IMR-90 (cell line): ENCODE results near the gene FADS6. TPM values are rescaled to one million over a fixed set of nuclear protein-coding genes. Genes with fewer than 3 reads are reported as not detected.

Source experiments
- ATAC-seq: fragments of 200-7000 bp; cut with Tn5 transposase; 2 replicates; pipeline ENCODE4 v1.9.1; 2020; ENCODE audit warnings: low read depth, mild to moderate bottlenecking, moderate library complexity
- BruUV-seq: library from RNA; stranded (reverse); fragments of 400-500 nt; replicated peaks from 2 replicates; lab custom pipeline; 2021; lab: Mats Ljungman, UMichigan
- CTCF ChIA-PET: fragments of 300-600 bp; formaldehyde crosslinking; extraction: SDS; loops from one replicate; lab custom pipeline; 2021; ENCODE audit warnings: antibody characterized with exemption; lab: Yijun Ruan, JAX
- POLR2A ChIA-PET: fragments of 300-600 bp; sonication (Branson Sonifier 250); formaldehyde crosslinking; loops from one replicate; lab custom pipeline; 2022; ENCODE audit warnings: antibody characterized with exemption; ENCODE audit not compliant: unreplicated experiment; lab: Charles Lee
- DNase-seq: peaks from one replicate; pipeline ENCODE4 v3.0.0; 2013
- H2AFZ ChIP-seq: replicated peaks from 2 replicates; pipeline ENCODE3; 2013; ENCODE audit warnings: low read length, mild to moderate bottlenecking; ENCODE audit not compliant: poor library complexity
- H2AK5ac ChIP-seq: 2 replicates; pipeline ENCODE4 v1.6.1; 2013; ENCODE audit warnings: low read depth, low read length, inconsistent platforms
- H2AK9ac ChIP-seq: replicated peaks from 2 replicates; pipeline ENCODE3; 2013; ENCODE audit warnings: mild to moderate bottlenecking, low read depth, low read length, moderate library complexity; ENCODE audit not compliant: poor library complexity
- H2BK120ac ChIP-seq: 2 replicates; pipeline ENCODE4 v1.6.1; 2013; ENCODE audit warnings: low read depth, low read length, inconsistent platforms
- H2BK15ac ChIP-seq: 3 replicates; pipeline ENCODE4 v1.6.1; 2013; ENCODE audit warnings: low read depth, low read length, inconsistent platforms
- H2BK20ac ChIP-seq: 2 replicates; pipeline ENCODE4 v1.6.1; 2013; ENCODE audit warnings: low read depth, mild to moderate bottlenecking, inconsistent platforms, low read length, moderate library complexity
- H2BK5ac ChIP-seq: 2 replicates; pipeline ENCODE4 v1.6.1; 2013; ENCODE audit warnings: mild to moderate bottlenecking, low read depth, low read length, inconsistent platforms; ENCODE audit not compliant: poor library complexity, severe bottlenecking
- H3K14ac ChIP-seq: replicated peaks from 2 replicates; pipeline ENCODE4 v1.6.1; 2013; ENCODE audit warnings: low read depth, low read length, inconsistent platforms
- H3K18ac ChIP-seq: 2 replicates; pipeline ENCODE4 v1.6.1; 2013; ENCODE audit warnings: low read depth, low read length, control low read depth
- H3K23ac ChIP-seq: 2 replicates; pipeline ENCODE4 v1.6.1; 2013; ENCODE audit warnings: low read depth, low read length, inconsistent platforms
- H3K27ac ChIP-seq: 2 replicates; pipeline ENCODE4 v1.5.1; 2013; ENCODE audit warnings: mild to moderate bottlenecking, control low read depth, low read length; ENCODE audit not compliant: insufficient read depth
- H3K27me3 ChIP-seq: 2 replicates; pipeline ENCODE4 v1.6.1; 2013; ENCODE audit warnings: low read length; ENCODE audit not compliant: control insufficient read depth, insufficient read depth
- H3K36me3 ChIP-seq: 2 replicates; pipeline ENCODE4 v1.6.1; 2013; ENCODE audit warnings: low read length, mixed read lengths; ENCODE audit not compliant: control insufficient read depth, insufficient read depth
- H3K4ac ChIP-seq: 2 replicates; pipeline ENCODE4 v1.6.1; 2013; ENCODE audit warnings: low read depth, low read length, inconsistent platforms
- H3K4me1 ChIP-seq: 2 replicates; pipeline ENCODE4 v1.6.1; 2013; ENCODE audit warnings: low read length, mixed read lengths; ENCODE audit not compliant: control insufficient read depth, insufficient read depth
- H3K4me2 ChIP-seq: 2 replicates; pipeline ENCODE4 v1.6.1; 2013; ENCODE audit warnings: low read depth, mild to moderate bottlenecking, control low read depth, low read length, moderate library complexity
- H3K4me3 ChIP-seq: 2 replicates; pipeline ENCODE4 v1.5.1; 2013; ENCODE audit warnings: low read depth, mild to moderate bottlenecking, control low read depth, low read length, moderate library complexity; ENCODE audit not compliant: insufficient read depth
- H3K56ac ChIP-seq: 2 replicates; pipeline ENCODE4 v1.6.1; 2013; ENCODE audit warnings: low read length, inconsistent platforms; ENCODE audit not compliant: insufficient read depth; ENCODE audit errors: extremely low read depth
- H3K79me1 ChIP-seq, 2 experiments: 2 replicates each; pipeline ENCODE4 v1.6.1; 2013; ENCODE audit warnings: low read length in 2 of 2, inconsistent platforms in 1 of 2, low read depth in 1 of 2
- H3K9ac ChIP-seq: 2 replicates; pipeline ENCODE4 v1.6.1; 2013; ENCODE audit warnings: low read depth, low read length, control low read depth
- H3K9me1 ChIP-seq: 2 replicates; pipeline ENCODE4 v1.6.1; 2013; ENCODE audit warnings: low read length, inconsistent platforms; ENCODE audit not compliant: insufficient read depth
- H3K9me3 ChIP-seq: 2 replicates; pipeline ENCODE4 v1.6.1; 2013; ENCODE audit warnings: low read length; ENCODE audit not compliant: control insufficient read depth, insufficient read depth
- H4K20me1 ChIP-seq: 2 replicates; pipeline ENCODE4 v1.6.1; 2013; ENCODE audit warnings: low read length, inconsistent platforms; ENCODE audit not compliant: insufficient read depth
- H4K5ac ChIP-seq: 2 replicates; pipeline ENCODE4 v1.6.1; 2013; ENCODE audit warnings: mild to moderate bottlenecking, low read depth, low read length, control low read depth
- H4K8ac ChIP-seq, 2 experiments: 2 replicates each; pipeline ENCODE4 v1.6.1; 2013; ENCODE audit warnings: low read depth in 2 of 2, low read length in 2 of 2, control low read depth in 1 of 2, inconsistent platforms in 1 of 2
- H4K91ac ChIP-seq: 2 replicates; pipeline ENCODE4 v1.6.1; 2013; ENCODE audit warnings: low read depth, low read length, inconsistent platforms; ENCODE audit not compliant: insufficient read depth
- BHLHE40 ChIP-seq: fragments of 150-350 bp; IDR thresholded peaks from 2 replicates; pipeline ENCODE4 v1.6.1; 2016; ENCODE audit warnings: mild to moderate bottlenecking, low read depth, low read length
- CEBPB ChIP-seq: IDR thresholded peaks from 2 replicates; pipeline ENCODE4 v1.6.1; 2012; ENCODE audit warnings: low read depth, low read length, improper control_type of control experiment
- CHD1 ChIP-seq: IDR thresholded peaks from 2 replicates; pipeline ENCODE4 v1.6.1; 2012; ENCODE audit warnings: low read depth, low read length, improper control_type of control experiment
- CTCF ChIP-seq: conservative IDR thresholded peaks from 2 replicates; pipeline ENCODE4 v1.5.1; 2012; ENCODE audit warnings: mild to moderate bottlenecking, low read depth, low read length, improper control_type of control experiment
- ELK1 ChIP-seq: fragments of 150-350 bp; IDR thresholded peaks from 2 replicates; pipeline ENCODE4 v1.6.1; 2016; ENCODE audit warnings: low read depth, mild to moderate bottlenecking, low read length, moderate library complexity, borderline replicate concordance
- FOS ChIP-seq: fragments of 150-350 bp; IDR thresholded peaks from 2 replicates; pipeline ENCODE4 v1.6.1; 2016; ENCODE audit warnings: low read depth, low read length
- MAFK ChIP-seq: IDR thresholded peaks from 2 replicates; pipeline ENCODE4 v1.6.1; 2012; ENCODE audit warnings: low read depth, low read length, improper control_type of control experiment
- MAZ ChIP-seq: IDR thresholded peaks from 2 replicates; pipeline ENCODE4 v1.6.1; 2012; ENCODE audit warnings: low read depth, mild to moderate bottlenecking, low read length, improper control_type of control experiment, moderate library complexity, borderline replicate concordance
- MXI1 ChIP-seq: IDR thresholded peaks from 2 replicates; pipeline ENCODE4 v1.6.1; 2012; ENCODE audit warnings: low read depth, mild to moderate bottlenecking, low read length, moderate library complexity, borderline replicate concordance
- NFE2L2 ChIP-seq: fragments of 150-350 bp; IDR thresholded peaks from 2 replicates; pipeline ENCODE4 v1.6.1; 2016; ENCODE audit warnings: low read depth, mild to moderate bottlenecking, low read length
- POLR2A ChIP-seq: IDR thresholded peaks from 2 replicates; pipeline ENCODE4 v1.6.1; 2012; ENCODE audit warnings: mild to moderate bottlenecking, low read depth, low read length
- RAD21 ChIP-seq: IDR thresholded peaks from 2 replicates; pipeline ENCODE4 v1.6.1; 2012; ENCODE audit warnings: low read length, improper control_type of control experiment
- RCOR1 ChIP-seq: IDR thresholded peaks from 2 replicates; pipeline ENCODE4 v1.6.1; 2012; ENCODE audit warnings: mild to moderate bottlenecking, low read length, improper control_type of control experiment; ENCODE audit not compliant: insufficient replicate concordance
- SMC3 ChIP-seq: fragments of 150-350 bp; IDR thresholded peaks from 2 replicates; pipeline ENCODE4 v1.6.1; 2016; ENCODE audit warnings: low read depth, mild to moderate bottlenecking, antibody characterized with exemption, low read length, moderate library complexity
- USF2 ChIP-seq: fragments of 150-350 bp; IDR thresholded peaks from 2 replicates; pipeline ENCODE4 v1.6.1; 2017; ENCODE audit warnings: mild to moderate bottlenecking, antibody characterized with exemption, low read length, low read depth
- WGBS, 2 experiments: methylation state at CpG; one replicate each; pipeline versions ENCODE4 v1.1.5 to v1.1.7; 2013; ENCODE audit warnings: missing lambda C conversion rate in 2 of 2; ENCODE audit not compliant: insufficient read length in 1 of 2; ENCODE audit errors: extremely low coverage in 2 of 2; 5-methylcytosine and 5-hydroxymethylcytosine counted together
- dilution Hi-C: fragments of 300-500 bp; cut with HindIII; formaldehyde crosslinking; loops from one replicate; pipeline ENCODE4 v1.14.3; 2018; ENCODE audit warnings: low sequenced_read_pairs; ENCODE audit not compliant: unreplicated experiment
- in situ Hi-C: fragments of 300-500 bp; cut with MboI; formaldehyde crosslinking; loops from 3 replicates; pipeline ENCODE4 v1.14.3; 2019; ENCODE audit warnings: low sequenced_read_pairs, inconsistent platforms, mixed read lengths
- intact Hi-C: fragments of 100-400 bp; cut with micrococcal nuclease; formaldehyde crosslinking; loops from 2 replicates; pipeline ENCODE4 v1.10.0; 2022
- polyA plus RNA-seq, 3 experiments: library from polyadenylated mRNA; depleted of rRNA; stranded (reverse); fragments of >200 nt; gene quantifications; 2 replicates each; pipeline ENCODE4 v1.2.3, GENCODE V29; 2012; ENCODE audit warnings: low replicate concordance in 1 of 3
- total RNA-seq: library from RNA; depleted of rRNA; stranded (reverse); fragments of >200 nt; gene quantifications from 2 replicates; pipeline ENCODE4 v1.2.3, GENCODE V29; 2012

FADS6 gene
- total and polyA plus RNA-seq, 2 of the 4 experiments (the other 2 are of a cell fraction), result not detected

- TF ChIP-seq POLR2A, result no peak
- no peak for TF ChIP-seq MXI1
- TF ChIP-seq FOS, result no peak
- TF ChIP-seq ELK1, result no peak
- TF ChIP-seq MAFK, result no peak
- no peak for TF ChIP-seq CEBPB
- TF ChIP-seq USF2, result no peak
- no peak for TF ChIP-seq CHD1
- TF ChIP-seq RCOR1, result no peak
- TF ChIP-seq MAZ, result no peak
- no peak for TF ChIP-seq NFE2L2
- TF ChIP-seq CTCF, result no peak
- TF ChIP-seq SMC3, result no peak
- no peak for TF ChIP-seq RAD21
- no peak for TF ChIP-seq BHLHE40
- H3K36me3 ChIP-seq, result no peaks in the 10 kb centered on the region
- no TSS peak for BruUV-seq
- no peak overlapping the region for H3K4me3 ChIP-seq
- intact Hi-C loops, result no loop called here
- peaks cover 53% of the 10 kb centered on the region for H3K27me3 ChIP-seq
- ATAC-seq, result no peak
- no peaks in the 10 kb centered on the region for H3K4me1 ChIP-seq
- H2AFZ ChIP-seq, result no peak overlapping the region
- no peaks in the 10 kb centered on the region for H3K79me1 ChIP-seq
- no peak overlapping the region for H3K14ac ChIP-seq
- H3K9ac ChIP-seq, result no peak overlapping the region
- H4K20me1 ChIP-seq, result no peaks in the 10 kb centered on the region
- H3K9me3 ChIP-seq, result no peaks in the 10 kb centered on the region
- in situ Hi-C loops, result no loop called here
- H2AK5ac ChIP-seq, result no peak overlapping the region
- H2BK120ac ChIP-seq, result no peak overlapping the region
- no peaks in the 10 kb centered on the region for H3K9me1 ChIP-seq
- ChIA-PET CTCF (no interaction called here), POLR2A (interaction anchor here (1.2 kb wide), 1 partner anchor 9 kb away, joined by 3 read pairs; no protein-coding TSS in a partner anchor)
- H4K5ac ChIP-seq, result no peak overlapping the region
- no peak overlapping the region for H4K91ac ChIP-seq
- no peak overlapping the region for H4K8ac ChIP-seq
- dilution Hi-C loops, result no loop called here
- no peak for DNase-seq
- 48% methylated on average over 11 of the region's 20 CpGs; no CpG with 5 or more reads in 1 of the 2 experiments for WGBS, 2 experiments
- no peak overlapping the region for H3K56ac ChIP-seq
- H3K4ac ChIP-seq, result no peak overlapping the region
- H3K18ac ChIP-seq, result no peak overlapping the region
- H2BK20ac ChIP-seq, result no peak overlapping the region
- no peak overlapping the region for H3K4me2 ChIP-seq
- H2BK15ac ChIP-seq, result no peak overlapping the region
- H3K23ac ChIP-seq, result no peak overlapping the region
- H2BK5ac ChIP-seq, result no peak overlapping the region
- no peak overlapping the region for H2AK9ac ChIP-seq
- H3K27ac ChIP-seq, result no peak overlapping the region
Observed at GRCh38 chr17:74882517-74883240, 10.8 kb downstream of the FADS6 start.
